PFSK-1 (cell line): Measurements from ENCODE around the gene RLN3.

ENCODE experiments used
- POLR2AphosphoS5 ChIP-seq: IDR thresholded peaks from 2 replicates; pipeline ENCODE4 v1.6.1; 2012; ENCODE audit warnings: low read depth, mild to moderate bottlenecking, control low read depth, low read length, moderate library complexity
- REST ChIP-seq, 2 experiments: IDR thresholded peaks; 2 replicates each; pipeline versions ENCODE4 v1.6.1 to v1.8.0; 2011 to 2012; ENCODE audit warnings: low read depth in 2 of 2, low read length in 2 of 2, control low read depth in 1 of 2, inconsistent platforms in 1 of 2, mild to moderate bottlenecking in 1 of 2, moderate library complexity in 1 of 2; ENCODE audit not compliant: insufficient read depth in 1 of 2
- SIN3A ChIP-seq: IDR thresholded peaks from 2 replicates; pipeline ENCODE4 v1.6.1; 2012; ENCODE audit warnings: mild to moderate bottlenecking, low read length, moderate library complexity, borderline replicate concordance; ENCODE audit not compliant: insufficient read depth
- TAF1 ChIP-seq: IDR thresholded peaks from 2 replicates; pipeline ENCODE4 v1.6.1; 2012; ENCODE audit warnings: low read length, control low read depth, borderline replicate concordance; ENCODE audit not compliant: insufficient read depth

- TF ChIP-seq TAF1: no peak
- TF ChIP-seq REST (IDR thresholded peaks at IDR 0.05; ENCODE audit: insufficient read depth in 1 of 2, low read depth in 2 of 2, low read length in 2 of 2): no peak
- TF ChIP-seq POLR2AphosphoS5: no peak
- peak; percentile 65; the same call in 1 of the 2 replicates for TF ChIP-seq SIN3A
Observed at GRCh38 chr19:14006085-14006765, 21.7 kb upstream of the RLN3 start, which contains the start of gene RFX1.
